ENCODE data around the gene AFAP1L2.

The AFAP1L2 gene

GRCh38 chr10:114276671-114277070 lies 127.6 kb downstream of the AFAP1L2 start:
- TF ChIP-seq CTCF (IDR thresholded peaks at IDR 0.05; ENCODE audit: control insufficient read depth, extremely low read depth, insufficient read depth), result no peak
- no peak overlapping the region for H3K4me3 ChIP-seq (ENCODE audit: low read depth, low read length)
- no peak for DNase-seq (ENCODE audit: low read depth)

DNA sequence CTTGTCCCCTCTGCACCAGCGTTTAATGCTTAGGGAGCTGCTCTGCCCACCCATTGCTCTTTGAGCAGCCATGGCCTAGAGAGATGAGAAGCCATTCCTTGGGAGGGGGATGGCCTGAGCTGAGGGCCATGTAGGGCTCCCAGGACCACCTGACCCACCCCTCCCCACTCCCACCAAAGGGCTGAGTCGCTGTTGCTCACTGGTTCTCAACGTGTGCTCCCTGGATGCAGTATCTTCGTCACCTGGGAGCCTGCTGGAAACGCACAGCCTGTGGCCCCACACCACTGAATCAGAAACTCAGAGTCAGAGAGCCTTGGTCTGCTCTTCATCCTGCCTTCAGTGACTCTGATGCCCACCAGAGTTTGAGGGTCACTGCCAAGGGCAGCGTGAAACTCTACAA lies 128.2 kb downstream of the AFAP1L2 start:
- no peak for DNase-seq (ENCODE audit: low read depth)
- H3K4me3 ChIP-seq (ENCODE audit: low read depth, low read length), result no peak overlapping the region
- TF ChIP-seq CTCF (IDR thresholded peaks at IDR 0.05; ENCODE audit: control insufficient read depth, extremely low read depth, insufficient read depth), result no peak

GRCh38 chr10:114274616-114275453 lies 129.5 kb downstream of the AFAP1L2 start:
- no peak overlapping the region for H3K4me3 ChIP-seq (ENCODE audit: low read depth, low read length)
- TF ChIP-seq CTCF (IDR thresholded peaks at IDR 0.05; ENCODE audit: control insufficient read depth, extremely low read depth, insufficient read depth), result no peak
- DNase-seq (ENCODE audit: low read depth), result no peak

DNA sequence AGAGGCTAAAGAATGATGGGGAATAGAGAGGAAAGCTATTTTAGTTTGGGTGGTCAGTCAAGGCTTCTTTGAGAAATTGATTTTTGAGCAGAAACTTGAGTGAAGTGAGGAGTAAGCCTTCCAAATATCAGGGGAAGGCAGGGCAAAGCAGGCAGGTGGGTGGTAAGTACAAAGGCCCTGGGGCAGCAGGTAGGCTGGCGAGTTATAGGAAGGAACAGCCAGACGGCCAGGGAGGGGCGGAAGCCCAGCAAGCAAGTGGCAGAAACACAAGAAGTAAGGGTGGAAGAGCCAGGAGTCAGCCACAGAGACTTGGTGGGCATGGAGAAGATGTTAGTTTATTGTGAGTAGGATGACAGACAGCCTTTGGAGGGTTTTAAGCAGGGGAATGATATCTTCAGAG lies 130.4 kb downstream of the AFAP1L2 start:
- no peak overlapping the region for H3K4me3 ChIP-seq (ENCODE audit: low read depth, low read length)
- TF ChIP-seq CTCF (IDR thresholded peaks at IDR 0.05; ENCODE audit: control insufficient read depth, extremely low read depth, insufficient read depth), result no peak
- DNase-seq (ENCODE audit: low read depth), result no peak

- no peak for TF ChIP-seq CTCF (IDR thresholded peaks at IDR 0.05; ENCODE audit: control insufficient read depth, extremely low read depth, insufficient read depth)
- H3K4me3 ChIP-seq (ENCODE audit: low read depth, low read length), result no peak overlapping the region
- DNase-seq (ENCODE audit: low read depth), result no peak
These were observed 131.6 kb downstream of the AFAP1L2 start for GRCh38 chr10:114272696-114273095.

GRCh38 chr10:114271779-114272167 lies 132.5 kb downstream of the AFAP1L2 start:
- no peak for TF ChIP-seq CTCF (IDR thresholded peaks at IDR 0.05; ENCODE audit: control insufficient read depth, extremely low read depth, insufficient read depth)
- H3K4me3 ChIP-seq (ENCODE audit: low read depth, low read length), result no peak overlapping the region
- no peak for DNase-seq (ENCODE audit: low read depth)
